ENCODE measurements around the gene TNP2.
A peak's percentile ranks its signal among the peaks of the same experiment; 100 is the strongest.

Gene TNP2

GRCh38 chr16:11280616-11281522, 11.7 kb upstream of the TNP2 start, which contains the start of gene PRM1:
Gene PRM1 (minus strand): TSS chr16:11281330. CDS start chr16:11281238, 92 bp downstream.
- no peak within 1 kb of the TSS for H3K27ac Mint-ChIP-seq
- no peaks in the 10 kb centered on the region for H3K9me3 Mint-ChIP-seq
- H3K27me3 Mint-ChIP-seq (ENCODE audit: low read depth), result peaks cover 13% of the 10 kb centered on the region
- H3K4me3 Mint-ChIP-seq, result no peak within 1 kb of the TSS
- no peaks in the 10 kb centered on the region for H3K36me3 Mint-ChIP-seq (ENCODE audit: low read depth)
- no peaks in the 10 kb centered on the region for H3K4me1 Mint-ChIP-seq
- TF ChIP-seq CTCF (IDR thresholded peaks at IDR 0.05; ENCODE audit: unreplicated experiment in 3 of 3), result no peak

DNA sequence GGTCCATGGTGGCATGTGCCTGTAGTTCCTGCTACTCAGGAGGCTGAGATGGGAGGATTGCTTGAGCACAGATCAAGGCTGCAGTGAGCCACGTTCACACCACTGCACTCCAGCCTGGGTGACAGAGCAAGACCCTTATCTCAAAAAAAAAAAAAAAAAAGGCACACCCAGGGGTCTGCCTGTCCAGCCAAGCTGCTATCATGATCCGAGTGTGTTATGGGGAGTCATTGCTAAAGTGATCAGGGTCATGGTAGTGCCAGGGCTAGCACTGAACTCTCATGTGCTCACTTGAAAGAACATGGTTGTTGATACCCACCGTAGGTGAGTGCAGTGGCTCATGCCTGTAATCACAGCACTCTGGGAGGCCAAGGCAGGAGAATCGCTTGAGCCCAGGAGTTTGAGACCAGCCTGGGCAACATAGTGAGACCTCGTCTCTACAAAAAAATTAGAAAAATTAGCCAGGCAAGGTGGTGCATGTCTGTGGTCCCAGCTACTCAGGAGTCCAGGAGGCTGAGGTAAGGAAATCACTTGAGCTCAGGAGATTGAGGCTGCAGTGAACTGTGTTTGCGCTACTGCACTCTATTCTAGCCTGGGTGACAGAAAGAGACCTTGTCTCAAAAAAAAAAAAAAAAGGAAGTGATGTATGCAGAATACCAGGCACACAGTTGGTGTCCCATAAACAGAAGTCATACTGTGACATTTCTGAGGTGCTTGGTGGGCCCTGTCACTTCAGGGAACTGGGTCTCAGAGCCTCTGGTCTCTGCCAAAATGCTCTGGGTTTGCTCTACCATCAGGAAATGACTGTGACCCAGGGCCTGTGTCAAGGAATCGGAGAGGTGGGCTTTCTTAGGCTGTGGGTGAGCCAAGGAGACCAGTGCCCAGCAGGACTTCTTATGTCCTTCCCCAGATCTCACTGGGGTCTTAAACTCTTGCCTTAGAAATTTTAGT, 9.8 kb upstream of the TNP2 start:
- H3K9me3 Mint-ChIP-seq, result no peaks in the 10 kb centered on the region
- H3K4me3 Mint-ChIP-seq, result no peak overlapping the region
- no peaks in the 10 kb centered on the region for H3K36me3 Mint-ChIP-seq (ENCODE audit: low read depth)
- H3K4me1 Mint-ChIP-seq, result peaks cover 2% of the 10 kb centered on the region
- H3K27ac Mint-ChIP-seq, result no peak overlapping the region
- H3K27me3 Mint-ChIP-seq (ENCODE audit: low read depth), result peaks cover 13% of the 10 kb centered on the region
- TF ChIP-seq CTCF (IDR thresholded peaks at IDR 0.05; ENCODE audit: unreplicated experiment in 3 of 3), result no peak

GRCh38 chr16:11277607-11278337, 8.6 kb upstream of the TNP2 start:
- Mint-ChIP-seq H3K27me3 (ENCODE audit: low read depth) (peaks cover 8% of the 10 kb centered on the region), H3K4me1 (peaks cover 10% of the 10 kb centered on the region), H3K9me3 (no peaks in the 10 kb centered on the region)

DNA sequence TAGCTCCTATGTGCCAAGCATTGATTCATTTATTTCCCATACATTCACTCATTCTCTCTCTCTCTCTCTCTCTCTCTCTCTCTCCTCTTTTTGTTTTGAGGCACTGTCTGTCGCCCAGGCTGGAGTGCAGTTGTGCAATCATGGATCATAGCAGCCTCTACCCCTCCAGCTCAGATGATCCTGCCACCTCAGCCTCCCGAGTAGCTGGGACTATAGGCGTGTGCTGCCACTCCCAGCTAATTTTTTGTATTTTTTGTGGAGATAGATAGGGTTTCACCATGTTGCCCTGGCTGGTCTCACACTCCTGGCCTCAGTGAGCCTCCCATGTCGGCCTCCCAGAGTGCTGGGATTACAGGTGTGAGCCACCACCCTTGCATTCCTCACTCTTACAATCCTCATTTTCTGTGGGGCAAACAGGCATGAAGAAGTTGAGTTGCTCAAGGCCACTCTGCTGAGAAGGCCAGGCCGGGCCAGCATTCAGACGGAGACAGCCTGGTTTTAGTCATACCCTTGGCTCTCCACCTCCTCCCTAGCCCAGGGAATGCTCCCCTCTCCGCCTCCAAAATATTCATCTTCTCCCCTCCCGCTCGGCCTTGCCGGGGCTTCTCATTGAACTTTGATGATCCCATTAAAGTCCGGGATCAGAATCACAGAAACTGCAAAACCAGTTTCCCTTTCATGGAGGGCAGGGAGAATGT, 7.9 kb upstream of the TNP2 start:
- H3K4me1 Mint-ChIP-seq, result peaks cover 10% of the 10 kb centered on the region
- no peaks in the 10 kb centered on the region for H3K36me3 Mint-ChIP-seq (ENCODE audit: low read depth)
- H3K27me3 Mint-ChIP-seq (ENCODE audit: low read depth), result peaks cover 6% of the 10 kb centered on the region
- no peak for TF ChIP-seq CTCF (IDR thresholded peaks at IDR 0.05; ENCODE audit: unreplicated experiment in 3 of 3)
- no peaks in the 10 kb centered on the region for H3K9me3 Mint-ChIP-seq
- peak overlapping the region in 1 of 3 experiments; percentile 23 for H3K27ac Mint-ChIP-seq
- no peak overlapping the region for H3K4me3 Mint-ChIP-seq

More at GRCh38 chr16:11277607-11278337, 8.6 kb upstream of the TNP2 start:
- TF ChIP-seq CTCF (IDR thresholded peaks at IDR 0.05; ENCODE audit: unreplicated experiment in 3 of 3), result no peak
- H3K27ac Mint-ChIP-seq, result no peak overlapping the region
- no peaks in the 10 kb centered on the region for H3K36me3 Mint-ChIP-seq (ENCODE audit: low read depth)
- no peak overlapping the region for H3K4me3 Mint-ChIP-seq
